ENCODE results near the gene LRRC25.

GRCh38 chr19:18444513-18444912 lies 47.1 kb upstream of the LRRC25 start:
- TF ChIP-seq EZH2 (IDR thresholded peaks at IDR 0.05; ENCODE audit: insufficient read depth, poor library complexity, severe bottlenecking) (no peak), EZH2phosphoT487 (IDR thresholded peaks at IDR 0.05; ENCODE audit: insufficient read depth, low read depth) (no peak)

Measured in GM23248 (cell line).